WTC11 (cell line): ENCODE measurements around the gene SPPL2B. TPM values are rescaled to one million over a fixed set of nuclear protein-coding genes. Genes with fewer than 3 reads are reported as not detected.

Source experiments
- ATAC-seq: fragments of 200-7000 bp; cut with Tn5 transposase; 2 replicates; pipeline ENCODE4 v1.10.0; 2021; ENCODE audit warnings: mild to moderate bottlenecking, moderate library complexity
- CTCF ChIA-PET: fragments of 300-600 bp; sonication (Branson Sonifier 250); formaldehyde crosslinking; loops from one replicate; lab custom pipeline; 2021; ENCODE audit warnings: antibody characterized with exemption; lab: Charles Lee
- POLR2A ChIA-PET: fragments of 350-600 bp; sonication (Branson Sonifier 250); formaldehyde crosslinking; loops from one replicate; lab custom pipeline; 2021; ENCODE audit warnings: antibody characterized with exemption; lab: Charles Lee
- DNase-seq: peaks from one replicate; pipeline ENCODE4 v3.0.0; 2021; ENCODE audit warnings: low spot score
- H3K27ac Mint-ChIP-seq: 2 replicates; pipeline ENCODE4 v1.8.0; 2021; ENCODE audit warnings: mixed read lengths
- H3K27me3 Mint-ChIP-seq: 2 replicates; pipeline ENCODE4 v1.8.0; 2021; ENCODE audit warnings: low read depth, mild to moderate bottlenecking, moderate library complexity, mixed read lengths
- H3K36me3 Mint-ChIP-seq: 2 replicates; pipeline ENCODE4 v1.8.0; 2021; ENCODE audit warnings: mixed read lengths
- H3K4me1 Mint-ChIP-seq: 2 replicates; pipeline ENCODE4 v1.8.0; 2022; ENCODE audit warnings: mixed read lengths
- H3K4me3 Mint-ChIP-seq: 2 replicates; pipeline ENCODE4 v1.8.0; 2021; ENCODE audit warnings: mild to moderate bottlenecking, moderate library complexity, mixed read lengths
- H3K9me3 Mint-ChIP-seq: 2 replicates; pipeline ENCODE4 v1.8.0; 2021; ENCODE audit warnings: mixed read lengths
- ARID4B ChIP-seq: sonication (generic); formaldehyde crosslinking; IDR thresholded peaks from 2 replicates; pipeline ENCODE4 v1.8.0; 2023; ENCODE audit warnings: missing genetic modification reagents, mild to moderate bottlenecking, borderline replicate concordance
- ATF2 ChIP-seq: sonication (generic); formaldehyde crosslinking; IDR thresholded peaks from 2 replicates; pipeline ENCODE4 v1.8.1; 2022; ENCODE audit warnings: low read depth, missing genetic modification reagents, borderline replicate concordance
- CTCF ChIP-seq: fragments of 200-600 bp; IDR thresholded peaks from 2 replicates; pipeline ENCODE4 v1.8.0; 2022; ENCODE audit warnings: antibody characterized with exemption
- EMX1 ChIP-seq: fragments of 250-450 bp; sonication (Bioruptor Pico); IDR thresholded peaks from 2 replicates; pipeline ENCODE4 v1.8.0; 2021; ENCODE audit warnings: mild to moderate bottlenecking
- ETV6 ChIP-seq: sonication (generic); formaldehyde crosslinking; IDR thresholded peaks from 2 replicates; pipeline ENCODE4 v1.8.1; 2022; ENCODE audit warnings: mild to moderate bottlenecking, missing genetic modification reagents
- GRHL2 ChIP-seq: fragments of 250-450 bp; sonication (Bioruptor Pico); IDR thresholded peaks from 2 replicates; pipeline ENCODE4 v1.8.0; 2022; ENCODE audit warnings: mild to moderate bottlenecking, moderate library complexity; ENCODE audit not compliant: insufficient replicate concordance, severe bottlenecking
- IRF1 ChIP-seq: sonication (generic); formaldehyde crosslinking; IDR thresholded peaks from 2 replicates; pipeline ENCODE4 v1.8.0; 2023; ENCODE audit warnings: missing genetic modification reagents
- MAX ChIP-seq: sonication (generic); formaldehyde crosslinking; IDR thresholded peaks from 2 replicates; pipeline ENCODE4 v1.8.0; 2022; ENCODE audit warnings: mild to moderate bottlenecking, missing genetic modification reagents
- MLX ChIP-seq: sonication (generic); formaldehyde crosslinking; IDR thresholded peaks from 2 replicates; pipeline ENCODE4 v1.8.1; 2023; ENCODE audit warnings: mild to moderate bottlenecking, missing genetic modification reagents, moderate library complexity
- MYBL2 ChIP-seq: sonication (generic); formaldehyde crosslinking; IDR thresholded peaks from 2 replicates; pipeline ENCODE4 v1.8.1; 2023; ENCODE audit warnings: mild to moderate bottlenecking, moderate library complexity, missing genetic modification reagents
- NFYB ChIP-seq: sonication (generic); formaldehyde crosslinking; conservative IDR thresholded peaks from 2 replicates; pipeline ENCODE4 v1.8.0; 2022; ENCODE audit warnings: low read depth, missing genetic modification reagents
- PRDM15 ChIP-seq: sonication (generic); formaldehyde crosslinking; IDR thresholded peaks from 2 replicates; pipeline ENCODE4 v1.8.0; 2022; ENCODE audit warnings: missing genetic modification reagents
- SOX15 ChIP-seq: fragments of 250-450 bp; sonication (Bioruptor Pico); IDR thresholded peaks from 2 replicates; pipeline ENCODE4 v1.9.0; 2021; ENCODE audit warnings: mild to moderate bottlenecking
- SP1 ChIP-seq: sonication (generic); formaldehyde crosslinking; conservative IDR thresholded peaks from 2 replicates; pipeline ENCODE4 v1.8.1; 2022; ENCODE audit warnings: missing genetic modification reagents
- ZBTB43 ChIP-seq: sonication (generic); formaldehyde crosslinking; IDR thresholded peaks from 2 replicates; pipeline ENCODE4 v1.8.1; 2023; ENCODE audit warnings: mild to moderate bottlenecking, missing genetic modification reagents
- ZMAT4 ChIP-seq: fragments of 250-450 bp; sonication (Bioruptor Pico); IDR thresholded peaks from 2 replicates; pipeline ENCODE4 v1.9.0; 2021; ENCODE audit warnings: mild to moderate bottlenecking
- ZNF121 ChIP-seq: sonication (generic); formaldehyde crosslinking; IDR thresholded peaks from 2 replicates; pipeline ENCODE4 v1.8.0; 2023; ENCODE audit warnings: missing genetic modification reagents
- ZNF263 ChIP-seq: sonication (generic); formaldehyde crosslinking; IDR thresholded peaks from 2 replicates; pipeline ENCODE4 v1.8.1; 2022; ENCODE audit warnings: low read depth, mild to moderate bottlenecking, moderate library complexity, missing genetic modification reagents
- ZNF416 ChIP-seq: fragments of 250-450 bp; sonication (Bioruptor Pico); IDR thresholded peaks from 2 replicates; pipeline ENCODE4 v1.9.0; 2021; ENCODE audit warnings: mild to moderate bottlenecking, inconsistent platforms
- total RNA-seq: library from RNA; stranded (reverse); gene quantifications from 3 replicates; pipeline ENCODE4 v1.2.3, GENCODE V29; 2021

The SPPL2B gene
- total RNA-seq, 1 experiment from 2014 or later, result 117 TPM

GRCh38 chr19:2391118-2391725, 62.7 kb downstream of the SPPL2B start:
- Mint-ChIP-seq H3K27ac (no peak overlapping the region), H3K4me3 (no peak overlapping the region), H3K27me3 (peaks cover 7% of the 10 kb centered on the region; the same call in 1 of the 2 replicates)
- TF ChIP-seq PRDM15 (CRISPR knock-in tag) (no peak), ZBTB43 (CRISPR knock-in tag) (peak; percentile 50; the same call in 1 of the 2 replicates), CTCF (peak; percentile 79), MLX (CRISPR knock-in tag) (no peak)
- TF ChIP-seq, all 79 proteins: peak for 2
- ChIA-PET POLR2A (no interaction called here), CTCF (interaction anchor here (0.6 to 1.2 kb wide), 7 partner anchors 16 to 1394 kb away, joined by 3 to 5 read pairs (median 3); no protein-coding TSS in a partner anchor)
- H3K4me1 Mint-ChIP-seq, result no peaks in the 10 kb centered on the region
- DNase-seq (no peak), ATAC-seq (peak; percentile 39; the same call in 1 of the 2 replicates)
- H3K36me3 Mint-ChIP-seq, result no peaks in the 10 kb centered on the region
- peaks cover 8% of the 10 kb centered on the region for H3K9me3 Mint-ChIP-seq

- ATAC-seq, result no peak
- DNase-seq, result no peak
- ChIA-PET POLR2A (no interaction called here), CTCF (interaction anchor here (0.5 to 2.6 kb wide), 10 partner anchors 11 to 236 kb away, joined by 3 to 8 read pairs (median 4); no protein-coding TSS in a partner anchor)
- H3K4me1 Mint-ChIP-seq, result no peaks in the 10 kb centered on the region
- H3K36me3 Mint-ChIP-seq, result no peaks in the 10 kb centered on the region
- H3K4me3 Mint-ChIP-seq, result no peak overlapping the region
- no peak overlapping the region for H3K27ac Mint-ChIP-seq
- peaks cover 8% of the 10 kb centered on the region for H3K9me3 Mint-ChIP-seq
- H3K27me3 Mint-ChIP-seq, result peaks cover 7% of the 10 kb centered on the region; the same call in 1 of the 2 replicates
- TF ChIP-seq ARID4B (no peak), EMX1 (CRISPR knock-in tag) (no peak), MAX (no peak), GRHL2 (CRISPR knock-in tag) (no peak), ZMAT4 (CRISPR knock-in tag) (no peak), ZNF263 (CRISPR knock-in tag) (no peak), ATF2 (no peak), SOX15 (CRISPR knock-in tag) (no peak), MYBL2 (no peak), ETV6 (CRISPR knock-in tag) (no peak), SP1 (CRISPR knock-in tag) (no peak), IRF1 (CRISPR knock-in tag) (no peak), ZNF416 (CRISPR knock-in tag) (no peak), NFYB (CRISPR knock-in tag) (no peak), ZNF121 (CRISPR knock-in tag) (no peak)
Measured at GRCh38 chr19:2392366-2392765, 63.9 kb downstream of the SPPL2B start.
